Keratinocyte (primary cell): Measurements from ENCODE around the gene CAND2.

Experiments
- EZH2 ChIP-seq: IDR thresholded peaks from one replicate; pipeline ENCODE4 v1.6.1; 2012; ENCODE audit warnings: inconsistent platforms, mild to moderate bottlenecking, low read length, moderate library complexity
- TF ChIP-seq, protein P1 (sequence below), 3 experiments: IDR thresholded peaks in 1 of 3; conservative IDR thresholded peaks in 1 of 3; optimal IDR thresholded peaks in 1 of 3; 2 replicates in 2 of 3; 3 replicates in 1 of 3; pipeline versions ENCODE3 to v1.5.1; 2011; ENCODE audit warnings: low read length in 3 of 3, mild to moderate bottlenecking in 3 of 3, moderate library complexity in 2 of 3, control low read depth in 1 of 3, inconsistent platforms in 1 of 3; ENCODE audit not compliant: insufficient read depth in 2 of 3; ENCODE audit errors: extremely low read depth in 1 of 3

DNA sequence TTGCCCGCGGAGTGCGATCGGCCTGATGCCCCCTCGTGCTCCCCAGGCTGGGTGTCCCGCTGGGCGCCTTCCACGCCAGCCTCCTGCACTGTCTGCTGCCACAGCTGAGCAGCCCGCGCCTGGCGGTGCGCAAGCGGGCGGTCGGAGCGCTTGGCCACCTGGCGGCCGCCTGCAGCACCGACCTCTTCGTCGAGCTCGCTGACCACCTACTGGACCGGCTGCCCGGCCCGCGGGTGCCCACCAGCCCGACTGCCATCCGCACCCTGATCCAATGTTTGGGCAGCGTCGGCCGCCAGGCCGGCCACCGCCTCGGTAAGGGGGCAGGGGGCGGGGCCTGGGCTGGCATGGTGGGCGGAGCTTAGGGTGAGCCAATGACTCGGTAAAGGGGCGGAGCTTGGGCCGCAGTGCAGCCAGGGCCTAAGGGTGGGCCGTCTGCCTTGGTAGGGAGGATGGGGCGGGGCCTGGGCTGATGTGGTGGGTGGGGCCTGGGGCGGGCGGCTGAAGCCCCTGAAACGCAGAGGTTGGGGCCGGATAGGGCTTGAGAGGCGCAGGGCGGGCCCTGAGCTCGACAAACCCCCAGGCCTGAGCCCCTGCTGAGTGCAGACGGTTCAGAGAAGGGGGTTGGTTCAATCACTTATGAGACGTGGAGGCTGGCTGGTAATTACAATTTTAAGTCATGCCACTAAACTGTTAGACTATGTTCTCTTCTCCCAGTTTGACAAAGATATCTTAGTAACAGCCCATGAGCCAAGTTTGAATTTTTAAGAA lies 13.7 kb downstream of the CAND2 start:
- TF ChIP-seq, protein P1, sequence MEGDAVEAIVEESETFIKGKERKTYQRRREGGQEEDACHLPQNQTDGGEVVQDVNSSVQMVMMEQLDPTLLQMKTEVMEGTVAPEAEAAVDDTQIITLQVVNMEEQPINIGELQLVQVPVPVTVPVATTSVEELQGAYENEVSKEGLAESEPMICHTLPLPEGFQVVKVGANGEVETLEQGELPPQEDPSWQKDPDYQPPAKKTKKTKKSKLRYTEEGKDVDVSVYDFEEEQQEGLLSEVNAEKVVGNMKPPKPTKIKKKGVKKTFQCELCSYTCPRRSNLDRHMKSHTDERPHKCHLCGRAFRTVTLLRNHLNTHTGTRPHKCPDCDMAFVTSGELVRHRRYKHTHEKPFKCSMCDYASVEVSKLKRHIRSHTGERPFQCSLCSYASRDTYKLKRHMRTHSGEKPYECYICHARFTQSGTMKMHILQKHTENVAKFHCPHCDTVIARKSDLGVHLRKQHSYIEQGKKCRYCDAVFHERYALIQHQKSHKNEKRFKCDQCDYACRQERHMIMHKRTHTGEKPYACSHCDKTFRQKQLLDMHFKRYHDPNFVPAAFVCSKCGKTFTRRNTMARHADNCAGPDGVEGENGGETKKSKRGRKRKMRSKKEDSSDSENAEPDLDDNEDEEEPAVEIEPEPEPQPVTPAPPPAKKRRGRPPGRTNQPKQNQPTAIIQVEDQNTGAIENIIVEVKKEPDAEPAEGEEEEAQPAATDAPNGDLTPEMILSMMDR (optimal IDR thresholded peaks at IDR 0.05 in 1 of 3, IDR thresholded peaks at IDR 0.05 in 1 of 3, conservative IDR thresholded peaks at IDR 0.05 in 1 of 3; ENCODE audit: extremely low read depth in 1 of 3, insufficient read depth in 2 of 3, low read length in 3 of 3): peak; percentile 59 to 94 (median 60)
- no peak for TF ChIP-seq EZH2
